GM12864 (cell line): ENCODE results near the gene STMN1.

Experiments
- DNase-seq: peaks from one replicate; pipeline ENCODE4 v3.0.0-alpha.2; 2011; ENCODE audit warnings: low read depth
- H3K4me3 ChIP-seq: 2 replicates; pipeline ENCODE4 v1.5.1; 2011; ENCODE audit warnings: mild to moderate bottlenecking, low read depth, low read length, control low read depth
- CTCF ChIP-seq: IDR thresholded peaks from 2 replicates; pipeline ENCODE4 v1.5.1; 2011; ENCODE audit warnings: low read depth, mild to moderate bottlenecking, moderate library complexity, low read length, control low read depth, inconsistent platforms; ENCODE audit errors: missing control alignments

The STMN1 gene

GRCh38 chr1:25854554-25854953 is 51.7 kb downstream of the STMN1 start:
- no peak for DNase-seq
- TF ChIP-seq CTCF: no peak
- no peak overlapping the region for H3K4me3 ChIP-seq
